ACHN (cell line): Measurements from ENCODE around the gene KIAA1671.

Experiments used
- DNase-seq: peaks from one replicate; pipeline ENCODE4 v3.0.0-alpha.2; 2015
- in situ Hi-C: cut with HindIII; loops from 2 replicates; pipeline ENCODE4 v1.10.0; 2017; ENCODE audit warnings: low sequenced_read_pairs, low pct_ligation_motif_present, low pct_unique_long_range_greater_than_20kb

Gene KIAA1671

DNA sequence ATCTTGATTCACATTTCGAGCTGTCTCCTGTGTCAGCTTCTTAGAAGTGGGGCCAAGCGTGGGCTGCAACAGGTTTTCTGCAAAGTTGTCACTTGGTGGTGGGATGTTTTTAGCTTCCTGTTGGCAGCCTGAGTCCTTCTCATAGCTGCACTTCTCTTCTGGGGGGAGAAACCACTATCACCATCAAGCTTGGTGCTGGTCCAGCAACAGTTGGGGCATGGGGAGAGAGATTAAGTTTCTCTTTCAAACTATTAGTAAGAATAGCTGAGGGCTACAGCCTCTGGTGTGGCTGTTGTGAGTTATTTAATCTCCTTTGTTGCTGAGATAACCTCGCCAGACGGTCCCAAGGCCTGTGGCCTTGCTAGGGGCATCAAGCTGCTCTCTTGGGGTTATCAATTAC lies 123.8 kb downstream of the KIAA1671 start:
- DNase-seq = no peak
- in situ Hi-C loops = no loop called here

DNA sequence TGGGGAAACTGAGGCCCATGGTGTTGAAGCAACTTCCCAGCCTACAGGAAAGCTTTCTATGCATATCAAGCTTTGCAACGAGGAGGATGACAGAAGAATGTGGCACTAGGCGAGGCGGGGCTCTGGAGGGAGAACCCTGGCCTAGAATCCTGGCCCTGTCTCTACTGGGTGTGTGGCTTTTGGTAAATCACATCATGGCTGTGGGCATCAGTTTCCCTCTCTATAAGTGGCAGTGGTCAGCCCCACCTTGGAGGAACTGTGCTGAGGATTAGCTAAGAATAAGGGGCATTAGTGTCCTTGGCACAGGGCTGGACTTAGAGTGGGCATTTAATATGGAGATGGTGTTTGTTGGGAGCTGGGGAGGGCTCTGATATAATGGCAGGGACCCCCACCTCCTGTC lies 124.5 kb downstream of the KIAA1671 start:
- in situ Hi-C loops = no loop called here
- DNase-seq = no peak

DNA sequence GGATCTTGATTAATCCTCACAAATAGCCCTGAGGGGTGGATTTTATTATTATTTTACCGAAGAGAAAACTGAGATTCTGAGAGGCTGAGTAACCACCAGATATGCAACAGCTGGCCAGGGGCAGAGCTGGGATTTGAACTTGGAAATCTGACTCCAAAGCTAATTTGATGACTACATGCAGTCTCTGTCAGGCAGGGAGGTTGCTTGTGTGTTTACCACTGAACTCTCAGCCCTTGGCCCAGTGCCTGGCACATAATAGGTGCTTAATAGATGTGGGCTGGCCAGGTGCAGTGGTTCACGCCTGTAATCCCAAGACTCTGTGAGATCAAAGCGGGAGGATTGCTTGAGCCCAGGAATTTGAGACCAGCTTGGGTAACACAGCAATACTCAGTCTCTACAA lies 125.4 kb downstream of the KIAA1671 start:
- no peak for DNase-seq
- in situ Hi-C loops = no loop called here

DNA sequence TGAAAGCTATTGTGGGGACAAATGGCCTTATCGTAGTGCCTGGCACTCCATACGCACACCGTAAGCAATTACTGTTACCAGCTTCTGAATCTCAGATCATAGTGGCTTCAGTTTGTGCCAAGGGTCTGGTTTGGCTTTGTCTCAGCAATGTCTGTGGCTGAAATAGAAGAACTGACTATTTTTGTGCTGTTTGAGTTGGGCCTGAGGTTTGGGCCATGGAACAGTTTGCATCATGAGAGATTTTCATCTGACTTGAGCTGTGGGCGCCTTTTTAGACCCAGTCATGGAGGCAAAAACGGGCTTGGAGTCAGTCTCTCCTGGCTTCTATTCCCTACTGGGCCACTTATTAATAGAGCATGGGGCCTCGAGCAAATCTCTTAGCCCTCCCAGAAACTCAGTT lies 126.1 kb downstream of the KIAA1671 start:
- no peak for DNase-seq
- in situ Hi-C loops = no loop called here

DNA sequence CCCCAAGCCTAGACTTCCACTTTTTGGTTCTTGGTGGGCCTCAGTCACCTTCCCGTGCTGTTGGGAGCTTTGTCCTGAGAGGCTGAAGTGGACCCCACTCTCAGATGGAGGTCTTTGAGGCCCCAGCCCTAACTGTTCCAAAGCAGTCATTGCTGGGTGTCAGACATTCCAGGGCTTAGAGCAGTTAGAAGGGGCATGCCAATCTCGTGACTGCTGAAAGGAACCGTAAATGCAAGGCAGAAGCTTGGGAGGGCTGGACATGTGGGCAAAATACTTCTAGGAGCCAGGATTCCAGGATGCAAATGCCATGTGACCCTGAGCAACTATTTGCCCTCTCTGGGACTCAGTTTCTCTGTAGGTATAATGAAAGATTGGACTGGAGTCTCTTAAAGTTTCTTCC lies 128.3 kb downstream of the KIAA1671 start:
- in situ Hi-C loops = no loop called here
- no peak for DNase-seq

DNA sequence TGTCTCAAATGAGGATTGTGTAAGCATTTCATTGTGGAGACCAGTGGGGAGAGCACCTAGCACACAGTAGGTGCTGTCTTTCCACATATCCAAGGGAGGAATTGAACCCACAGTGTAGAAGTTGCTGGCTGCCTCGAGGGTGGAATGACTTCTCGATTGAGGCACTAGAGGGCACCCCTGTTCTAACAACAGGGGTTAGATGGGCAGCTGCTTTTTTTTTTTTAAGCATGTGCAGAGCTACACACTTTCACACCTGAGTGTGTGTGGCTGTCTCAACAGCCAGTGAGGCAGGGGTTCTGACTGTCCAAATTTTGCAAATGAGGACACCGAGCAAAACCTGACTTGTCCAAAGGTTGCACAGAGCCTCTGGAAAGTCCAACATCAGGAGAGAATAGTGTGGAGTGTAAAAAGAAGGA lies 128.9 kb downstream of the KIAA1671 start:
- peak; percentile 28 for DNase-seq
- in situ Hi-C loops = no loop called here

DNA sequence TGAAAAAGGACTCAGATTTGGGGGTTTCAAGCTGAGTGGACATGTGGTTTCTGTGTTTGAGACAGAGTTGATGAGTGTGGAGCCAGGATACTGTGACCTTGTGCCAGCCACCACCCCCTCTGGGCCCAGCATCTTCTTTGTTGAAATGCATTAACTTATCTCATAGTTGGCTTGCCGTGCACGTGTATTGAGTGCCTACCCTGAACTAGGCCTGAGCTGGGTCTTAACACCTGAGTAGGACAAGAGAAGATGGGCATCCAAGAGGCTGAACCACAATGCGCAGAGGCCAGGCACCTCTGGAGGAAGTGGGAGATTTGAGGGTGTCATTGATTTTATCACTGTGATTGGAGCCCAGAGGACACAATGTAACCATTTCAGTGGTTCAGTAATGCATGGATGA lies 129.6 kb downstream of the KIAA1671 start:
- no peak for DNase-seq
- in situ Hi-C loops = no loop called here

DNA sequence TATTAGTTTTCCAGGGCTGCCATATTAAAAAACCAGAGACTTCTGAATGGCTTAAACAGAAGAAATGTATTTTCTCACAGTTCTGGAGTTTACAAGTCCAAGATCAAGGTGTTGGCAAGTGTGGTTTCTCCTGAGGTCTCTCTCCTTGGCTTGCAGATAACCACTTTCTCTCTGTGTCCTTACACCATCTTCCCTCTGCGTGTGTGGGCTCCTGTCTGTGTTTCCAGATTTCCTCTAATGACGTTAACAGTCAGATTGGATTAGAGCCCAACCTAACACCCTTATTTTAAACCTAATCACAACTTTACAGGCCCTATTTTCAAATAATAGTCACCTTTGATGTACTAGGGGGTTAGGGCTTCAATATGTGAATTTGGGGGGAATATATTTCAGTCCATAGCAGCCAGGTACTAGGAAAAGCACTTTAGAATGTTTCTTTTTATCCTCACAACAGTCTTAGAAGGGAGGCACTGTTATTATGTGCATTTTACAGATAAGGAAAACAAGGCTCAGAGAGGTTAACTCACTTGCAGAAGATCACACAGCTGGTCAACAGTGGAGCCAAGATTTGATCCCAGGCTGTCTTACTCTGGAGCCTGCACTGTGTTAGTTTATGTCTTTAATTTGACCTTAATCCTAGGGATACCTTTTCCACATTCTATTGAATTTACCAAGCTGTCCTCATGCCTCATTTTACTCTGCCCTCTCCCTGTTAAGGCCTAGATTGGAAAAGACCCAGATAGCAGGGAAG lies 130.7 kb downstream of the KIAA1671 start:
- no peak for DNase-seq
- in situ Hi-C loops = no loop called here

DNA sequence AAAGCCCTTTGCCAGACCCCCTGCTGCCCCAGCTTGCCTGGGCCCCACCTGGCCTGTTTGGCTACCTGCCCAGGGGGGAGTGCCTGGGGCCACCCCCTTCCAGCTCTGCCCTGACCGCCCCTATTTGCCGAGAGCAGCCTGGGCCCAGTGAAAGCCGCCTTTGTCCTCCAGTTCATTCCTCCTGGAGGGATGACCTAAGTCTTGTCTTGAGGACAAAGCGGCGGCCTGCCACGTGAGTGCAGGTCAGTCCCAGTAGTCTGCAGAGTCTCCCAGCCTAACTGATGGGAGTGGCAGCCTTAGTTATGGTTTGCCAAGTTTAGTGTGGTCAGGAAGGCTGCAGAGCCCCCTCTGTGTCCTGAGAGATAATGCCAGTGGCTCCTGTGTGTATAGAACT lies 131.3 kb downstream of the KIAA1671 start:
- in situ Hi-C loops = no loop called here

DNA sequence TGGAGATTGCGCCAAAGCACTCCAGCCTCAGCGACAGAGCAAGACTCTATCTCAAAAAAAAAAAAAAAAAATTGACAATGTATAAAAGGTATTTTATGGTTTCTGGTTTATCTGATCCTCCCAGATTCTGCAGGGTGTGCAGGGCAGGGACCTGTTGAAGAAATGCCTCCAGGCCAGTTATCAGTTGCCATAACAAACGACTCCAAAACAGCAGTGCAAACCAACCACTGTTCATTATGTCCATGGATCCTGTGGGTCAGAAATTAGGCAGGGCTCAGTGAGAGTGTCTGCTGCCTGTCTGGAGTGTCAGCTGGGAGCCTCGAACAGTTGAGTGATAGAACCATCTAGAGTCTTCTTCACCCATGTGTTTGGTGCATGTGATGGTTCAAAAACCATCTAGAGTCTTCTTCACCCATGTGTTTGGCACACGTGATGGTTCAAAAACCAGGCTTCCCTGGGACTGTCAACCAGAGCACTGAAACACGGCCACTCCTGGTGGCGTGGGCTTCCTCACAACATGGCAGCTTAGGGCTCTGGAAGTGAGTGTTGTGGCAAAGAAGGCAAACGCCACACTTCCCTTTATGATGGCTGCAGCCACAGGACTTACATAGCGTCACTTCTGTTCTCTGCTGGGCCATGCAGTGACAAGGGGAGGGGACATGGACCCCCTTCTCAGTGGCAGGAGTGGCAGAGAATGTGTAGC lies 132.0 kb downstream of the KIAA1671 start:
- in situ Hi-C loops = no loop called here

More for the DNA sequence above, 131.3 kb downstream of the KIAA1671 start:
- DNase-seq = no peak

DNA sequence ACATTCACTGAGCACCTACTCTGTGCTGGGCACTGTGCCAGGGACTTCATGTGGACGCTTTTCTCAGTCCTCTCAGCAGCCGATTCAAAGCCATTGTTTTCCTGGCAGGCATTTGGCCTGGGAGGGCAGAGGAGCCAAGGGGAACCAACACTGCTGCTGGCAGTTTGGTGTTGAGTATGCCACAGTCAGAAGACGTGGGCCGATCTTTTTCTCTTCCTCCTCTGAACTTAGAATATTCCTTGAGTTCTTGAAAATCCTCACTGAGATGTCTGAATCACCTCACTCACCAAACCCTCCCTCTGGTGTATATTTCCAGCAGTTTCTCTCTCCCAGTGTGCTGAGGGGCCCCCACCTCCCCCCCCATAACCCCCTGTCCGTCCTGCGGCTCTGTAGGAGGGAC lies 132.6 kb downstream of the KIAA1671 start:
- DNase-seq = no peak
- in situ Hi-C loops = no loop called here

More for the DNA sequence above, 132.0 kb downstream of the KIAA1671 start:
- DNase-seq = no peak

DNA sequence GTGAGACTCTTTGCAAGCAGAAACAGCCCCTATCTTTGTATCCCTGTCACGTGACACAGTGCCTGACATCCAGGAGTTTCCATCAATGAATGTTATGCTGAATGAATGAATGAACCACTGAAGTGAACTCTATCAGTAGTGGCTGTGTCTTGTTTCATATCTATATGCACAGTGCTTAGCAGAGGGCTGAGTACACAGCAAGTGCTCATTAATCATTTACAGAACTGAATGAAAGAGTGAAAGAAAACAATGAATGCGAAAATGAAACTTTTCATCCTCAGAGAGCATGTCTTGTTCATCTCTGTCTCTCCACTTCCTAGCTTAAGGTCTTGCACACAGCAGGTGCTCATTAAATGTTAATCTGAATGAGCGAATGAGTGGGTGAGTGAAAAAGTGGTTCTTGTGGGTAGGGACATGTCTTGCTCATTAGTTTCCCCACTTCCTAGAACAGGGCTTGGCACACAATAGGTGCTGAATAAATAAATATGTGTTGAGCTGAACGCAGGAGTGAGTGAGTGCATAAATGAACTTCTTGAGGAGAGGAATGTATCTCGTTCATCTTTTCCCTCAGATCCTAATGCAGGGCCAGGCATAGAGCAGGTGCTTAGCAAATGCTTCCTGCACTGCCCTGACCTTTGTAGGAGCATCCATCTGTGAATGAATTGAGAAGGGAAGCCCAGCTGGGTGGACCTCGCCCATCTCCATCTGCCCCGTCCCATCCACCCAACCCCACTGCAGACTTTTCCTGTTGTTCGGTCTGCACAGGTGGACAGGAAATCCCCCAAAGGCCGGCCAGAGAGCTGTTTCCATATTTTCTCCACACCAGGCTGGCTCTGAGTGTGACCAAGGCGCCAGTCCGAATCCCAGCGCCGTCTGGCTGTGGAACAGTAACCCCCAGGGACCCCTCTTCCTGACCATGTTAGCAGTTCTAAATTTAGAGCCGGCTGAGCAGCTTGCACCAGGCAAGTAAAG lies 133.7 kb downstream of the KIAA1671 start:
- DNase-seq = peak; percentile 44
- in situ Hi-C loops = no loop called here

DNA sequence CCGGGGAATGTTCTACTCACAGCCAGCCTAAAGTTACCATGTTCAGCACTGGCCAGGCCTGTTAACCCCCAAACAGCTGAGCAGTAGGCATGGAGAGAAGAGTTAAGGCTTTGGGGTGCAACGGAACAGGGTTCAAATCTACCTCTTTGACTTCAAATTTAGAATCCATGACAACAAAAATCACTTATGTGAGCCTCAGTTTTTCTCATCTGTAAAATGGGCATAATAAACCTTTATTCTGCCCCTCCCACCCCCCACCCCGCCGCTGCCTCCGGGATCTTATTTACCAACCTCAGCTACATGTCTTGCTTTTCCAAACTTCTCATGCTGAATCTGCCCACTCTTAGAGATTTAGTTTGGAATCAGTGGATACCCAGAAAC lies 134.4 kb downstream of the KIAA1671 start:
- in situ Hi-C loops = no loop called here

DNA sequence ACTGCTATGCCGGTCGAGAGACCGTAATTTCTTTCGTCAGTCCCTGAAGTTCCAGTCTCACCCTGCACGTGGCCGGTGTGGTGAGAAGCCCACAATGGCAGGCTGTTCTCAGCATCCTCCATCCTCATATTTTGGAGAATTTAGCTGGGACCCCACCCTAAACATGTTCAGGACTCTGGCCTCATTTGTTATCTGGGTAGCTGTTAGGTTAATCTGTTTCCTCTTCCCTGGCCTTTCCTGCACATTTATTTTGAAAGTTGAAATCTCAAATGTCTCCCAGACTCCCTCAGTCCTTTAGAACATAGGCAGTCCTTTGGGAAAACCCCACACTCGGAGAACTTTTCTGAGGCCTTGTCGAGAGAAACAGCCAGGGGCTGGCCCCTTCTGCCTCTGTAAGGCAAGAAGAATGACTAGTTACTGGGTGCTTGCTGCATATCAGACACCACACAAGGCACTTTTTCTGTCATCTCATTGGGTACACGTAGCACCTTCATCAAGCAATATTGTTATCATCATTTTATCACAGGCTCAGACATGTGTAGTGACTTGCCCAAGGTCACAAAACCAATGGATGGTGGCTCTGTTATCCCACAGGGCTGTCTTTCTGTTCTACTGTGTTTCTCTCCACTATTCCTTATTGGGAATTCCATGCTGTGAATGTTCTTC lies 137.8 kb downstream of the KIAA1671 start:
- in situ Hi-C loops = no loop called here
- DNase-seq = no peak

More for the DNA sequence above, 134.4 kb downstream of the KIAA1671 start:
- no peak for DNase-seq

DNA sequence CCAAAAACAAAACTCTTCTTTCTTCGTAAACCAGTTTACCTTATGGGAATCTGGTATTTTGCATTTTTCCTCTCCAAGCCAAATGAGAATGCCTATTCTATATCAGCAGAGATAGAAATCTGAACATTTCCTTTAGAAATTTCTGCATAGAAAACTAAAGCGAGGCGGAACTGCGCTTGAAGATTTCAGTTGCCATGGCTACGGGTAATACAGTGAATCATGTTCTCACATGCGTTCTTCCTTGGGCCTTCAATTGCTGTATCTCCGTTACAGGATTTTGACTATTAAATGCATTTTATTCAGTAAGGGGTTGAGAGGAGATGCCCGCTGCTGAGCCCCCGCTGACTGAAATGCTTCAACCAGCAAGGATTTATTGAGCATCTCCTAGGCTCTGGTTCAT lies 138.9 kb downstream of the KIAA1671 start:
- no peak for DNase-seq
- in situ Hi-C loops = no loop called here

DNA sequence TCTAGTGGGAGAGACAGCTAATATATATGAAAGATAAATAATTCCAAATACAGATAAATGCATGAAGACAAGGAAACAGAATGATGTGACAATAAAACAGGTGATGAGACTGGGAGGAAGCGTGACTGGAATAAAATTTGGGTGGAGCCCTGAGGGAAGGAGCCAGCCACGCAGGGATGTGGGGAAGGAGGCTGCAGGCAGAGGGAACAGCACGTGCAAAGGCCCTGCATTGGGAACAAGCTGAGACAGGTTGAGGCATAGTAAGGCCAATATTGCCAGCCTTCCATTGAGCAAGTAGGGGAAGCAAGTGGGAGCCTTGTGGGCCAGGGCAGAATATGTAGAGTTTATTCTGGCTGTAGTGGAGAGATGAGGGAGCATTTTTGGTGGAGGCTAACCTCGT lies 139.6 kb downstream of the KIAA1671 start:
- in situ Hi-C loops = no loop called here
- DNase-seq = no peak

DNA sequence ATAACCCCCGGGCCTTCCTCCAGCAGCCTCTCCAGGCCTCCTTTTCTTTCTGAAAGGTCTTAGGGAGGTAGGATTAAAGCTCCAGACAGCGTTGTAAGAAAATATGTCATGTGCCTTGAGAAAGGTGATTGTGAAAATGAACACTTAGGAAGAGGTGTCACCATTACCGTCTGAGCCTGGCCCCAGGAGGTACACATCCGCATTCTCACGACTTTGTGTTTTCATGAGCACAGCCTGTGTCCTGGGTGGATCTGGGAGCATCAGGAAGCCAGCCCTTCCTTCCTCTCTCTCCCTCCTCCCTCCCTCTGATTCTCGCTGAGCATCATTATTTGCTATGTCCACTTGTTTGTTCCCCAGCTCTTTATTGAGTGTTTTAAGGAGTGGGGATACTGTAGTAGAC lies 142.1 kb downstream of the KIAA1671 start:
- in situ Hi-C loops = no loop called here
- DNase-seq = no peak

DNA sequence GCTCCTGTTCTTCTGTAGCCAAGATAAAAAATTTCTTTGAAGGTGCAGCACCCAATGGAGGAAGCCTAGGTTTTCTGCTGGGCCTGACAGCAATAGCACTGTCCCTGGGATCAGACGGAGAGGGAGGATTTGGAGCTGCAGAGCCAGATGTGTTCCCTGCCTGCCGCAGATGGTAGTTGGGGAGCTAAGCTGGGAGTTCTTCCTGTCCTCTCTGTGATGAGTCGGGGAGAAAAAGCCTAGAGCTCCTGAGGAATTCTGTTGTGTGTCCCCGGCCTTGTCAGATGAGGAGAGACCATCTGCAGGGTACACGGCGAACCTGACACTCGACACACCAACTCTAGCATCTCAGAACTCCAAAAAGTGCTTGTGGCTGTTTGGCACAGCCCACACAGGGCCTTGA lies 143.4 kb downstream of the KIAA1671 start:
- in situ Hi-C loops = no loop called here

More for the DNA sequence above, 143.4 kb downstream of the KIAA1671 start:
- DNase-seq = no peak
